Measurements from ENCODE around the gene LOXL1.
"Not testable (repeated sequence)": the region's sequence is repeated elsewhere in the genome, so short reads cannot be mapped to it uniquely, and the experiment has no call there.

DNA sequence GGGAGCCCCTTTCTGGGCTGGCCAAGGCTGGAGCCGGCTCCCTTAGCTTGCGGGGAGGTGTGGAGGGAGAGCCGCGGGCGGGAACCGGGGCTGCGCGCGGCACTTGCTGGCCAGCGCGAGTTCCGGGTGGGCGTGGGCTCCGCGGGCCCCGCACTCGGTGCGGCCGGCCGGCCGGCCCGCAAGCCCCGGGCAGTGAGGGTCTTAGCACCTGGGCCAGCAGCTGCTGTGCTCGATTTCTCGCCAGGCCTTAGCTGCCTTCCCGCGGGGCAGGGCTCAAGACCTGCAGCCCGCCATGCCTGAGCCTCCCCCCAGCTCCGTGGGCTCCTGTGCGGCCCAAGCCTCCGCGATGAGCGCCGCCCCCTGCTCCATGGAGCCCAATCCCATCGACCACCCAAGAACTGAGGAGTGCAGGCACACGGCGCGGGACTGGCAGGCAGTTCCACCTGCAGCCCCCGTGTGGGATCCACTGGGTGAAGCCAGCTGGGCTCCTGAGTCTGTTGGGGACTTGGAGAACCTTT, 47.5 kb downstream of the LOXL1 start:
- TF ChIP-seq FOXM1 (IDR thresholded peaks at IDR 0.05; ENCODE audit: low read depth, low read length); SIN3A (IDR thresholded peaks at IDR 0.05; ENCODE audit: low read depth, low read length); POLR2A (IDR thresholded peaks at IDR 0.05; ENCODE audit: low read depth, low read length); SREBF2 (IDR thresholded peaks at IDR 0.05; ENCODE audit: low read length); EZH2 (IDR thresholded peaks at IDR 0.05; ENCODE audit: borderline replicate concordance, control insufficient read depth, low read depth, low read length); EGR1 (IDR thresholded peaks at IDR 0.05; ENCODE audit: borderline replicate concordance in 1 of 2, low read depth in 2 of 2, low read length in 2 of 2); IKZF1 (conservative IDR thresholded peaks at IDR 0.05): not testable (repeated sequence)
- TF ChIP-seq, protein P1, sequence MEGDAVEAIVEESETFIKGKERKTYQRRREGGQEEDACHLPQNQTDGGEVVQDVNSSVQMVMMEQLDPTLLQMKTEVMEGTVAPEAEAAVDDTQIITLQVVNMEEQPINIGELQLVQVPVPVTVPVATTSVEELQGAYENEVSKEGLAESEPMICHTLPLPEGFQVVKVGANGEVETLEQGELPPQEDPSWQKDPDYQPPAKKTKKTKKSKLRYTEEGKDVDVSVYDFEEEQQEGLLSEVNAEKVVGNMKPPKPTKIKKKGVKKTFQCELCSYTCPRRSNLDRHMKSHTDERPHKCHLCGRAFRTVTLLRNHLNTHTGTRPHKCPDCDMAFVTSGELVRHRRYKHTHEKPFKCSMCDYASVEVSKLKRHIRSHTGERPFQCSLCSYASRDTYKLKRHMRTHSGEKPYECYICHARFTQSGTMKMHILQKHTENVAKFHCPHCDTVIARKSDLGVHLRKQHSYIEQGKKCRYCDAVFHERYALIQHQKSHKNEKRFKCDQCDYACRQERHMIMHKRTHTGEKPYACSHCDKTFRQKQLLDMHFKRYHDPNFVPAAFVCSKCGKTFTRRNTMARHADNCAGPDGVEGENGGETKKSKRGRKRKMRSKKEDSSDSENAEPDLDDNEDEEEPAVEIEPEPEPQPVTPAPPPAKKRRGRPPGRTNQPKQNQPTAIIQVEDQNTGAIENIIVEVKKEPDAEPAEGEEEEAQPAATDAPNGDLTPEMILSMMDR (IDR thresholded peaks at IDR 0.05 in 2 of 3, conservative IDR thresholded peaks at IDR 0.05 in 1 of 3; ENCODE audit: control insufficient read depth in 2 of 3, extremely low read depth in 1 of 3, insufficient read depth in 1 of 3, low read depth in 3 of 3, low read length in 3 of 3), result not testable (repeated sequence)
- TF ChIP-seq, protein P2, sequence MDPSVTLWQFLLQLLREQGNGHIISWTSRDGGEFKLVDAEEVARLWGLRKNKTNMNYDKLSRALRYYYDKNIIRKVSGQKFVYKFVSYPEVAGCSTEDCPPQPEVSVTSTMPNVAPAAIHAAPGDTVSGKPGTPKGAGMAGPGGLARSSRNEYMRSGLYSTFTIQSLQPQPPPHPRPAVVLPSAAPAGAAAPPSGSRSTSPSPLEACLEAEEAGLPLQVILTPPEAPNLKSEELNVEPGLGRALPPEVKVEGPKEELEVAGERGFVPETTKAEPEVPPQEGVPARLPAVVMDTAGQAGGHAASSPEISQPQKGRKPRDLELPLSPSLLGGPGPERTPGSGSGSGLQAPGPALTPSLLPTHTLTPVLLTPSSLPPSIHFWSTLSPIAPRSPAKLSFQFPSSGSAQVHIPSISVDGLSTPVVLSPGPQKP (IDR thresholded peaks at IDR 0.05; ENCODE audit: low read depth, low read length), result not testable (repeated sequence)
- TF ChIP-seq, protein P3, sequence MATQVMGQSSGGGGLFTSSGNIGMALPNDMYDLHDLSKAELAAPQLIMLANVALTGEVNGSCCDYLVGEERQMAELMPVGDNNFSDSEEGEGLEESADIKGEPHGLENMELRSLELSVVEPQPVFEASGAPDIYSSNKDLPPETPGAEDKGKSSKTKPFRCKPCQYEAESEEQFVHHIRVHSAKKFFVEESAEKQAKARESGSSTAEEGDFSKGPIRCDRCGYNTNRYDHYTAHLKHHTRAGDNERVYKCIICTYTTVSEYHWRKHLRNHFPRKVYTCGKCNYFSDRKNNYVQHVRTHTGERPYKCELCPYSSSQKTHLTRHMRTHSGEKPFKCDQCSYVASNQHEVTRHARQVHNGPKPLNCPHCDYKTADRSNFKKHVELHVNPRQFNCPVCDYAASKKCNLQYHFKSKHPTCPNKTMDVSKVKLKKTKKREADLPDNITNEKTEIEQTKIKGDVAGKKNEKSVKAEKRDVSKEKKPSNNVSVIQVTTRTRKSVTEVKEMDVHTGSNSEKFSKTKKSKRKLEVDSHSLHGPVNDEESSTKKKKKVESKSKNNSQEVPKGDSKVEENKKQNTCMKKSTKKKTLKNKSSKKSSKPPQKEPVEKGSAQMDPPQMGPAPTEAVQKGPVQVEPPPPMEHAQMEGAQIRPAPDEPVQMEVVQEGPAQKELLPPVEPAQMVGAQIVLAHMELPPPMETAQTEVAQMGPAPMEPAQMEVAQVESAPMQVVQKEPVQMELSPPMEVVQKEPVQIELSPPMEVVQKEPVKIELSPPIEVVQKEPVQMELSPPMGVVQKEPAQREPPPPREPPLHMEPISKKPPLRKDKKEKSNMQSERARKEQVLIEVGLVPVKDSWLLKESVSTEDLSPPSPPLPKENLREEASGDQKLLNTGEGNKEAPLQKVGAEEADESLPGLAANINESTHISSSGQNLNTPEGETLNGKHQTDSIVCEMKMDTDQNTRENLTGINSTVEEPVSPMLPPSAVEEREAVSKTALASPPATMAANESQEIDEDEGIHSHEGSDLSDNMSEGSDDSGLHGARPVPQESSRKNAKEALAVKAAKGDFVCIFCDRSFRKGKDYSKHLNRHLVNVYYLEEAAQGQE (IDR thresholded peaks at IDR 0.05; ENCODE audit: low read depth, low read length), result not testable (repeated sequence)
- TF ChIP-seq, protein P4, sequence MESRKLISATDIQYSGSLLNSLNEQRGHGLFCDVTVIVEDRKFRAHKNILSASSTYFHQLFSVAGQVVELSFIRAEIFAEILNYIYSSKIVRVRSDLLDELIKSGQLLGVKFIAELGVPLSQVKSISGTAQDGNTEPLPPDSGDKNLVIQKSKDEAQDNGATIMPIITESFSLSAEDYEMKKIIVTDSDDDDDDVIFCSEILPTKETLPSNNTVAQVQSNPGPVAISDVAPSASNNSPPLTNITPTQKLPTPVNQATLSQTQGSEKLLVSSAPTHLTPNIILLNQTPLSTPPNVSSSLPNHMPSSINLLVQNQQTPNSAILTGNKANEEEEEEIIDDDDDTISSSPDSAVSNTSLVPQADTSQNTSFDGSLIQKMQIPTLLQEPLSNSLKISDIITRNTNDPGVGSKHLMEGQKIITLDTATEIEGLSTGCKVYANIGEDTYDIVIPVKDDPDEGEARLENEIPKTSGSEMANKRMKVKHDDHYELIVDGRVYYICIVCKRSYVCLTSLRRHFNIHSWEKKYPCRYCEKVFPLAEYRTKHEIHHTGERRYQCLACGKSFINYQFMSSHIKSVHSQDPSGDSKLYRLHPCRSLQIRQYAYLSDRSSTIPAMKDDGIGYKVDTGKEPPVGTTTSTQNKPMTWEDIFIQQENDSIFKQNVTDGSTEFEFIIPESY (IDR thresholded peaks at IDR 0.05), result not testable (repeated sequence)
